Astrocyte of the hippocampus (primary cell): Measurements from ENCODE around the gene SPPL2A.
"Not testable (repeated sequence)": the region's sequence is repeated elsewhere in the genome, so short reads cannot be mapped to it uniquely, and the experiment has no call there.

Experiments used
- DNase-seq: peaks from one replicate; pipeline ENCODE4 v3.0.0; 2011; ENCODE audit warnings: low read depth, low spot score

SPPL2A gene

GRCh38 chr15:50767332-50767861 lies 1.9 kb upstream of the SPPL2A start:
- DNase-seq: no peak

GRCh38 chr15:50764461-50765194 lies 878 bp downstream of the SPPL2A start:
- peak; percentile 26 for DNase-seq

GRCh38 chr15:50758712-50759205 lies 6.7 kb downstream of the SPPL2A start:
- DNase-seq: peak; percentile 29

- no peak for DNase-seq
These were observed 12.0 kb downstream of the SPPL2A start for GRCh38 chr15:50753463-50753862.

- no peak for DNase-seq
These were observed 14.1 kb downstream of the SPPL2A start for GRCh38 chr15:50751394-50751793.

- DNase-seq: no peak
These were observed 15.2 kb downstream of the SPPL2A start for GRCh38 chr15:50750227-50750705.

- DNase-seq: no peak
These were observed 18.0 kb downstream of the SPPL2A start for GRCh38 chr15:50747523-50747922.

GRCh38 chr15:50744601-50745000 lies 20.9 kb downstream of the SPPL2A start:
- no peak for DNase-seq

GRCh38 chr15:50740955-50741354 lies 24.6 kb downstream of the SPPL2A start:
- DNase-seq: no peak

- DNase-seq: no peak
These were observed 28.7 kb downstream of the SPPL2A start for GRCh38 chr15:50736823-50737222.

- no peak for DNase-seq
These were observed 30.4 kb downstream of the SPPL2A start for GRCh38 chr15:50735156-50735555.

GRCh38 chr15:50726315-50726714 lies 39.2 kb downstream of the SPPL2A start:
- DNase-seq: no peak

- no peak for DNase-seq
These were observed 46.8 kb downstream of the SPPL2A start for GRCh38 chr15:50718700-50719125.

GRCh38 chr15:50712018-50712417 lies 53.5 kb downstream of the SPPL2A start:
- DNase-seq: no peak

GRCh38 chr15:50710585-50710984 lies 54.9 kb downstream of the SPPL2A start:
- no peak for DNase-seq

GRCh38 chr15:50707878-50708427 lies 57.6 kb downstream of the SPPL2A start:
- DNase-seq: no peak

GRCh38 chr15:50702762-50703334 lies 62.7 kb downstream of the SPPL2A start:
- DNase-seq: peak; percentile 6

GRCh38 chr15:50698101-50698500 lies 67.4 kb downstream of the SPPL2A start:
- peak; percentile 8 for DNase-seq

GRCh38 chr15:50697109-50697797 lies 68.3 kb downstream of the SPPL2A start:
- DNase-seq: peak; percentile 16

GRCh38 chr15:50694634-50695165 lies 70.8 kb downstream of the SPPL2A start:
- not testable (repeated sequence) for DNase-seq

- DNase-seq: no peak
These were observed 78.1 kb downstream of the SPPL2A start for GRCh38 chr15:50687302-50687902.
